ENCODE measurements around the gene GPR55.

DNA sequence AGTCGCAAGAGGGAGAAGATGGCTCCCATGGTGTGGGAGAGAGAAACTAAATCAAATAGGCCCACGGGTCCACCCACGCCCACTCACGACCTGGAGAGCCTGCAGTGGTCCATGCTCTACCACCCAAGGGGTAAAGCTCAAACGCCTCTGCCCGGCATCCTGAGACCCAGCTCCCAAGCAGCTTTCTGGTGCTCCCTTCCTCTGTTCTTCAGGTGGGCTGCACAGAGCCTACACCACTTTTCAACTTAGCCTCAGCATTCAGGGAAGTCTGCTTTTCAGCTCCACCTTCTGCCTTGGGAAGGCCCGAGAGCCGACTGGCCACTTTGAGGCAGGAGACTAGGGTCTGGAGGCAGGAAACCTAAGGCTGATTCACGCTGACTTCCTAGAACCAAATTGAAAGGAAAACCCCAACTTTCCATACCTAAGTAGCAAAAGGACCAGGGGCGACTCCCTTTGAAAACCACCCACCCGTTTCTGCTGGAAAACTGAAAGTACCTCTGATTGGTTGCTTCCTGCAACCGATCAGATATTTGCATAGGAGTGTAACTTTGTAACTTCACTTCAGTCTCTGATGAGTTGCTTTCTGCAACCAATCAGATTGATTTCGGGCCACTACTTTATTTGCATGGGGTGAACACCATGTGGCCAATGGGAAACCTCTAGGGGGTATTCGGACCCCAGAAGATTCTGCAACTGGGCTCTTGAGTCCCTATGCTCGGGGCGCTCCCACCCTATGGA is 44.0 kb upstream of the GPR55 start:
- TF ChIP-seq, protein P1, sequence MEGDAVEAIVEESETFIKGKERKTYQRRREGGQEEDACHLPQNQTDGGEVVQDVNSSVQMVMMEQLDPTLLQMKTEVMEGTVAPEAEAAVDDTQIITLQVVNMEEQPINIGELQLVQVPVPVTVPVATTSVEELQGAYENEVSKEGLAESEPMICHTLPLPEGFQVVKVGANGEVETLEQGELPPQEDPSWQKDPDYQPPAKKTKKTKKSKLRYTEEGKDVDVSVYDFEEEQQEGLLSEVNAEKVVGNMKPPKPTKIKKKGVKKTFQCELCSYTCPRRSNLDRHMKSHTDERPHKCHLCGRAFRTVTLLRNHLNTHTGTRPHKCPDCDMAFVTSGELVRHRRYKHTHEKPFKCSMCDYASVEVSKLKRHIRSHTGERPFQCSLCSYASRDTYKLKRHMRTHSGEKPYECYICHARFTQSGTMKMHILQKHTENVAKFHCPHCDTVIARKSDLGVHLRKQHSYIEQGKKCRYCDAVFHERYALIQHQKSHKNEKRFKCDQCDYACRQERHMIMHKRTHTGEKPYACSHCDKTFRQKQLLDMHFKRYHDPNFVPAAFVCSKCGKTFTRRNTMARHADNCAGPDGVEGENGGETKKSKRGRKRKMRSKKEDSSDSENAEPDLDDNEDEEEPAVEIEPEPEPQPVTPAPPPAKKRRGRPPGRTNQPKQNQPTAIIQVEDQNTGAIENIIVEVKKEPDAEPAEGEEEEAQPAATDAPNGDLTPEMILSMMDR (IDR thresholded peaks at IDR 0.05; ENCODE audit: poor library complexity, severe bottlenecking): no peak
- no peak for TF ChIP-seq EZH2 (IDR thresholded peaks at IDR 0.05; ENCODE audit: borderline replicate concordance, insufficient read depth, low read length, poor library complexity, severe bottlenecking)
- TF ChIP-seq RAD21 (conservative IDR thresholded peaks at IDR 0.05): no peak
- TF ChIP-seq EP300 (conservative IDR thresholded peaks at IDR 0.05; ENCODE audit: poor library complexity, severe bottlenecking): no peak
- TF ChIP-seq MXI1 (conservative IDR thresholded peaks at IDR 0.05; ENCODE audit: poor library complexity, severe bottlenecking): no peak
- TF ChIP-seq TAF1 (IDR thresholded peaks at IDR 0.05; ENCODE audit: low read depth): no peak
- no peak for TF ChIP-seq POLR2AphosphoS5 (IDR thresholded peaks at IDR 0.05)
- TF ChIP-seq, protein P2, sequence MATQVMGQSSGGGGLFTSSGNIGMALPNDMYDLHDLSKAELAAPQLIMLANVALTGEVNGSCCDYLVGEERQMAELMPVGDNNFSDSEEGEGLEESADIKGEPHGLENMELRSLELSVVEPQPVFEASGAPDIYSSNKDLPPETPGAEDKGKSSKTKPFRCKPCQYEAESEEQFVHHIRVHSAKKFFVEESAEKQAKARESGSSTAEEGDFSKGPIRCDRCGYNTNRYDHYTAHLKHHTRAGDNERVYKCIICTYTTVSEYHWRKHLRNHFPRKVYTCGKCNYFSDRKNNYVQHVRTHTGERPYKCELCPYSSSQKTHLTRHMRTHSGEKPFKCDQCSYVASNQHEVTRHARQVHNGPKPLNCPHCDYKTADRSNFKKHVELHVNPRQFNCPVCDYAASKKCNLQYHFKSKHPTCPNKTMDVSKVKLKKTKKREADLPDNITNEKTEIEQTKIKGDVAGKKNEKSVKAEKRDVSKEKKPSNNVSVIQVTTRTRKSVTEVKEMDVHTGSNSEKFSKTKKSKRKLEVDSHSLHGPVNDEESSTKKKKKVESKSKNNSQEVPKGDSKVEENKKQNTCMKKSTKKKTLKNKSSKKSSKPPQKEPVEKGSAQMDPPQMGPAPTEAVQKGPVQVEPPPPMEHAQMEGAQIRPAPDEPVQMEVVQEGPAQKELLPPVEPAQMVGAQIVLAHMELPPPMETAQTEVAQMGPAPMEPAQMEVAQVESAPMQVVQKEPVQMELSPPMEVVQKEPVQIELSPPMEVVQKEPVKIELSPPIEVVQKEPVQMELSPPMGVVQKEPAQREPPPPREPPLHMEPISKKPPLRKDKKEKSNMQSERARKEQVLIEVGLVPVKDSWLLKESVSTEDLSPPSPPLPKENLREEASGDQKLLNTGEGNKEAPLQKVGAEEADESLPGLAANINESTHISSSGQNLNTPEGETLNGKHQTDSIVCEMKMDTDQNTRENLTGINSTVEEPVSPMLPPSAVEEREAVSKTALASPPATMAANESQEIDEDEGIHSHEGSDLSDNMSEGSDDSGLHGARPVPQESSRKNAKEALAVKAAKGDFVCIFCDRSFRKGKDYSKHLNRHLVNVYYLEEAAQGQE (IDR thresholded peaks at IDR 0.05; ENCODE audit: borderline replicate concordance): no peak
- TF ChIP-seq SMC3 (conservative IDR thresholded peaks at IDR 0.05; ENCODE audit: poor library complexity): no peak

Data from neural cell (in vitro differentiated cells).